Heart left ventricle (tissue), 13 donors: ENCODE results near the gene BRSK2.

Source experiments
- POLR2A ChIP-seq, 2 donors: fragments of 450-650 bp; IDR thresholded peaks; one replicate each; pipeline ENCODE4 v1.6.1; 2017; ENCODE audit warnings: antibody characterized with exemption in 2 of 2, mild to moderate bottlenecking in 2 of 2, moderate library complexity in 2 of 2
- TF ChIP-seq, protein P1 (sequence below), 12 donors: fragments of 200-600 bp; sonication (generic) in 4 of 12; IDR thresholded peaks; one replicate each; pipeline versions ENCODE4 v1.5.0 to v1.8.0; 2018 to 2022; ENCODE audit warnings: antibody characterized with exemption in 12 of 12, mild to moderate bottlenecking in 5 of 12
- donor health status: ischemic (EF 13 %, LVEDD 7.1; RV severe dilation, severe dysfunction).
- donor health status: DM: no; HTN: yes; CAD: no.
- donor health status: DM: no; HTN: no; CAD: no.
- donor health status: ischemic (EF 25% LVEDD 6.9; RV normal size, moderate dysfunction).
- donor health status: ischemic (EF 25% LVEDD 5.7; RV mildly dilated, moderate dysfunction).
- donor health status: ischemic (EF 35%, LVEDD 5.7; RV mildly dilated, moderate dysfunction).
- donor health status: nonischemic (EF 11% LVEDD 7.7; RV severe dilation, severe dysfunction).
- donor health status: DM: yes; HTN: yes; CAD: no.
- donor health status: PGD.
- donor health status: ischemic (EF 29% LVEDD 5.4; RV normal size, mild dysfunction).
- donor health status: nonischemic (EF 23%, LVEDD 6.1; RV moderate dilation, normal function).

DNA sequence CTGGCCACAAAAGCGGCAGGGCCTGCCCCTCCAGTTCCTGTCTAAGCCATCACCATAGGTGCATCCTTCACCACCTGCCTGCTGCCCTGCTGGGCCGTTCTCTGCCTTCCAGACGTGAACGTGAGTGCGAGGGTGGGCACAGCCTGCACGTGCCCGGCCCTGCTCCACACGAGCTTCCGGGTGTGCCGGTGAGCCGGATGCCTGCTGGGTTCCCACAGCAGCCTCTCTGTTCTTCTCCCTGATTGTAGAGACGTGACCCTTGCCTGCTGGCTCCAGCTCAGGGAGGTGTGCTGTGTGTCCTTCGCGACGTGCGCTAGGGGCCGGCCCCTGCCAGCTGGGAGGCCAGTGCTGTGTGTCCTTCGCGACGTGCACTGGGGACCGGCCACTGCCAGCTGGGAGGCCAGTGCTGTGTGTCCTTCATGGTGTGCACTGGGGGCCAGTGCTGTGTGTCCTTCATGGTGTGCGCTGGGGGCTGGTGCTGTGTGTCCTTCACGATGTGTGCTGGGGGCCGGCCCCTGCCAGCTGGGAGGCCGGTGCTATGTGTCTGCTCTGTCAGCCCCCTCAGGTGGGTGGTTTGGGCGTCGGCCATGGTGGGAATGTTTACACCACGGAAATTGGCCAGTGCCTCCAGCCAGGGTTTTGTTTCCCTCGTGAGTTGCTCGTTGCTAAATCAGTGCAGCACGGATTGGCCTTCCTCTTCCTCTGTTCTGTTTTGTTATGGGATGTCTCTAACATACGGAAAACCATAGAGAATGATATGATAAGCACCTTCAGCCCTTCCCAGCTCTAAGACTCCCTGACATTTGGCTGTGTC is 35.4 kb upstream of the BRSK2 start:
- TF ChIP-seq, protein P1, sequence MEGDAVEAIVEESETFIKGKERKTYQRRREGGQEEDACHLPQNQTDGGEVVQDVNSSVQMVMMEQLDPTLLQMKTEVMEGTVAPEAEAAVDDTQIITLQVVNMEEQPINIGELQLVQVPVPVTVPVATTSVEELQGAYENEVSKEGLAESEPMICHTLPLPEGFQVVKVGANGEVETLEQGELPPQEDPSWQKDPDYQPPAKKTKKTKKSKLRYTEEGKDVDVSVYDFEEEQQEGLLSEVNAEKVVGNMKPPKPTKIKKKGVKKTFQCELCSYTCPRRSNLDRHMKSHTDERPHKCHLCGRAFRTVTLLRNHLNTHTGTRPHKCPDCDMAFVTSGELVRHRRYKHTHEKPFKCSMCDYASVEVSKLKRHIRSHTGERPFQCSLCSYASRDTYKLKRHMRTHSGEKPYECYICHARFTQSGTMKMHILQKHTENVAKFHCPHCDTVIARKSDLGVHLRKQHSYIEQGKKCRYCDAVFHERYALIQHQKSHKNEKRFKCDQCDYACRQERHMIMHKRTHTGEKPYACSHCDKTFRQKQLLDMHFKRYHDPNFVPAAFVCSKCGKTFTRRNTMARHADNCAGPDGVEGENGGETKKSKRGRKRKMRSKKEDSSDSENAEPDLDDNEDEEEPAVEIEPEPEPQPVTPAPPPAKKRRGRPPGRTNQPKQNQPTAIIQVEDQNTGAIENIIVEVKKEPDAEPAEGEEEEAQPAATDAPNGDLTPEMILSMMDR (IDR thresholded peaks at IDR 0.05), result no peak
- no peak for TF ChIP-seq POLR2A (IDR thresholded peaks at IDR 0.05)
